ENCODE results near the gene UBAP1L.

DNA sequence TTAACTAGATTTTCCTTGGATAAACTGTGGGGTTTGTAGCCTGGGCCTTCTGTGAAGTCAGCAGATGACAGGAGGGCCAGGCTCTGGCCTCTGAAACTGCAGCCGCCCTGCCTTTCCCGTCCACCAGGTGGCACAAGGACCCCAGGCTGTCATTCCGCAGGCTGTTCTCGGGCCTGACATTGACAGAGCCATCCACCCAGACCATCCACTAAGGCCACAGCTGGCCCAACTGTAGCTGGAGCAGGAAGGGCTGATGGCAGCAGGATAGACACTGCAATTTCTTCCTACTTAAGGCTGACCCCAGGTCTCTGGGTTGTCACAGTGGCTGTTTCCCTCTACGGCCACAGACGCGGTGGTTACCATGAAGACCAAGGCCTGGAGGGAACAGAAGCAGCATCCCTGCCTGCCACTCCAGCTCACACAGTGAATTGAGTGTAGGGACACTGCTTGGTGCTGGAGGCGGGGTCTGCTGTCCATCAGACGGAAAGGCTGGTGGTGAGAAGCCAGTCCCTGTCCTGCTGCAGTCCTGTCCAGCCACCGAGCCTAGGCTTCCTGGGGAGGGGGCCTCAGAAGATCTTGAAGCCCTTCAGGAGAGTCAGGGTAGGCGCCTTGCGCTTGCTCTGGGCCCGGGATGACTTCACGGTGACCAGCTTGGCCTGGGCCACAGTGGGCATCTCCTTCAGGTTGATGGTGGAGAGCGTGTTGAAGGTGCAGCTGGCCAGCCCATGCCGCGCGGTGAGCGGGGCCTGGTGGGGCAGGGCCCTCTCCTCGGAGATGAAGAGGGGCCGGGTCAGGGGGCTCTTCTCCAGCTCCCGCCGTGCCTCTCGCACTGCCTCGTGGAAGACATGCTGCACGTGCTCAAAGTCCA is 60.4 kb downstream of the UBAP1L start:
- TF ChIP-seq, protein P1, sequence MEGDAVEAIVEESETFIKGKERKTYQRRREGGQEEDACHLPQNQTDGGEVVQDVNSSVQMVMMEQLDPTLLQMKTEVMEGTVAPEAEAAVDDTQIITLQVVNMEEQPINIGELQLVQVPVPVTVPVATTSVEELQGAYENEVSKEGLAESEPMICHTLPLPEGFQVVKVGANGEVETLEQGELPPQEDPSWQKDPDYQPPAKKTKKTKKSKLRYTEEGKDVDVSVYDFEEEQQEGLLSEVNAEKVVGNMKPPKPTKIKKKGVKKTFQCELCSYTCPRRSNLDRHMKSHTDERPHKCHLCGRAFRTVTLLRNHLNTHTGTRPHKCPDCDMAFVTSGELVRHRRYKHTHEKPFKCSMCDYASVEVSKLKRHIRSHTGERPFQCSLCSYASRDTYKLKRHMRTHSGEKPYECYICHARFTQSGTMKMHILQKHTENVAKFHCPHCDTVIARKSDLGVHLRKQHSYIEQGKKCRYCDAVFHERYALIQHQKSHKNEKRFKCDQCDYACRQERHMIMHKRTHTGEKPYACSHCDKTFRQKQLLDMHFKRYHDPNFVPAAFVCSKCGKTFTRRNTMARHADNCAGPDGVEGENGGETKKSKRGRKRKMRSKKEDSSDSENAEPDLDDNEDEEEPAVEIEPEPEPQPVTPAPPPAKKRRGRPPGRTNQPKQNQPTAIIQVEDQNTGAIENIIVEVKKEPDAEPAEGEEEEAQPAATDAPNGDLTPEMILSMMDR (IDR thresholded peaks at IDR 0.05; ENCODE audit: poor library complexity): peak; percentile 93
- TF ChIP-seq EZH2phosphoT487 (IDR thresholded peaks at IDR 0.05; ENCODE audit: low read depth, severe bottlenecking, unreplicated experiment) (no peak), EZH2 (IDR thresholded peaks at IDR 0.05; ENCODE audit: borderline replicate concordance) (no peak)

All from hepatocyte (in vitro differentiated cells).